ENCODE results near the gene CEP128.

DNA sequence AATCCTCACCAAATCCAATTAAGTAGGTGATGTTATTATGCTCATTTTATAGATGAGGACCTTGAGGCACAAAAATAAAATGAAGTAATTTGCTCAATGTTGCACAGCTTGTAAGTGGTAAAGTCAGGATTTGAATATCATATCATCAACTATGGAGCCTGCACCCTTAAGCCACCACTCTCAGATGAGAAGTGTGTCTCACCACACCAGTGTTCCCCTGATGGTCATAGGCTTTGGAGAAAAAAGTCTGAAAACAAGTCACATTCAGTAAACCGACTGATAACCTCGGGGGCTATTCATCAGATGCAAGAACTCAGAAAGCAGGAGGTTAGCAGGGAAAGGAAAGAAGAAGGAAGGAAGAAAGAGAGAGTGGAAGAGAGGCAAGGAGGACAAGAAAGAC is 16.7 kb upstream of the CEP128 start:
- TF ChIP-seq CTCF (conservative IDR thresholded peaks at IDR 0.05; ENCODE audit: low read length) (no peak), EZH2phosphoT487 (IDR thresholded peaks at IDR 0.05; ENCODE audit: borderline replicate concordance, low read depth, low read length) (no peak)

Data from OCI-LY7 (cell line).